Measurements from ENCODE around the gene GRID2. TPM values are rescaled to one million over a fixed set of nuclear protein-coding genes. Genes with fewer than 3 reads are reported as not detected.
A peak's percentile ranks its signal among the peaks of the same experiment; 100 is the strongest.

Gene GRID2
- total and polyA plus RNA-seq, 2 donors from 2014 or later, result 0.19 TPM; not detected in 1

DNA sequence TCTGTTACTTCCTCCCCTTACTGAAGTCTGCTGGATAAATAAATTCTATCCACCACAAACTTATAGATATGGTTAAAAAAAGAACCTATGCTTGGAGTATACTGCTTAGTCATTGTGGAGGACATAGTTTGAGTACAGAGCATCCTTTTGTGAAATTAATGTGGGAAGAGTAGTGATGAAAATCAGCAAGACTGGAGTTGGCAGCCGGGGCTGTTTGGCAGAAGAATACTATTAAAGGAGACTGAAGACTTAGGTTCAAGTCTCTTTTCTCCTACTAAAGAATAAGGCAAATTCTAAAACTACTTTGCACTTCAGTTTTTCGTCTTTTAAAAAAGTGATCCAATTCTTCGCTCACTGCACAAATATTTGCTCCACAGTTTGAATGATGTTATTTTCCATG, 1198.2 kb downstream of the GRID2 start:
- TF ChIP-seq, protein P1, sequence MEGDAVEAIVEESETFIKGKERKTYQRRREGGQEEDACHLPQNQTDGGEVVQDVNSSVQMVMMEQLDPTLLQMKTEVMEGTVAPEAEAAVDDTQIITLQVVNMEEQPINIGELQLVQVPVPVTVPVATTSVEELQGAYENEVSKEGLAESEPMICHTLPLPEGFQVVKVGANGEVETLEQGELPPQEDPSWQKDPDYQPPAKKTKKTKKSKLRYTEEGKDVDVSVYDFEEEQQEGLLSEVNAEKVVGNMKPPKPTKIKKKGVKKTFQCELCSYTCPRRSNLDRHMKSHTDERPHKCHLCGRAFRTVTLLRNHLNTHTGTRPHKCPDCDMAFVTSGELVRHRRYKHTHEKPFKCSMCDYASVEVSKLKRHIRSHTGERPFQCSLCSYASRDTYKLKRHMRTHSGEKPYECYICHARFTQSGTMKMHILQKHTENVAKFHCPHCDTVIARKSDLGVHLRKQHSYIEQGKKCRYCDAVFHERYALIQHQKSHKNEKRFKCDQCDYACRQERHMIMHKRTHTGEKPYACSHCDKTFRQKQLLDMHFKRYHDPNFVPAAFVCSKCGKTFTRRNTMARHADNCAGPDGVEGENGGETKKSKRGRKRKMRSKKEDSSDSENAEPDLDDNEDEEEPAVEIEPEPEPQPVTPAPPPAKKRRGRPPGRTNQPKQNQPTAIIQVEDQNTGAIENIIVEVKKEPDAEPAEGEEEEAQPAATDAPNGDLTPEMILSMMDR (IDR thresholded peaks at IDR 0.05; ENCODE audit: borderline replicate concordance, extremely low read depth, insufficient read depth), result no peak
- no peak for DNase-seq
- intact Hi-C loops (cut with DNase I), result no loop called here
- Histone ChIP-seq H3K27me3 (ENCODE audit: control insufficient read depth, insufficient read depth, low read length) (no peaks in the 10 kb centered on the region), H3K9me3 (ENCODE audit: control insufficient read depth in 2 of 3, insufficient read depth in 1 of 3, low read length in 3 of 3) (no peaks in the 10 kb centered on the region), H3K36me3 (ENCODE audit: control insufficient read depth in 2 of 3, insufficient read depth in 3 of 3, low read length in 3 of 3) (no peaks in the 10 kb centered on the region), H3K4me1 (ENCODE audit: control insufficient read depth in 2 of 3, insufficient read depth in 2 of 3, low read depth in 1 of 3, low read length in 3 of 3) (no peaks in the 10 kb centered on the region), H3K9ac (ENCODE audit: low read length in 3 of 3) (no peak overlapping the region), H3K27ac (ENCODE audit: low read depth in 2 of 2, low read length in 2 of 2) (no peak overlapping the region), H3K4me3 (ENCODE audit: low read length in 3 of 3) (no peak overlapping the region)
- FAIRE-seq, result no peak

DNA sequence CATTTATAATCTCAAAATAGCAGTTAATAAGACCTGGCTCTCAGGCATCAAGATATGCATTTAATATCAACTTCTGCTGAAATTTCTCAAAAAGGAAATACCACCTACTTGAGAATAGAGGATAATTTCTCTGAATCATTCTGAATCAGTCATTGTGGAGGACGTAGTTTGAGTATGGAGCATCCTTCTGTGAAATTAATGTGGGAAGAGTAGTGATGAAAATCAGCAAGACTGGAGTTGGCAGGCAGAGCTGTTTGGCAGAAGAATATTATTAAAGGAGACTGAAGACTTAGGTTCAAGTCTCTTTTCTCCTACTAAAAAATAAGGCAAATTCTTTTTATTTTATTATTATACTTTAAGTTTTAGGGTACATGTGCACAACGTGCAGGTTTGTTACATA, 1199.2 kb downstream of the GRID2 start:
- intact Hi-C loops (cut with DNase I), result no loop called here
- TF ChIP-seq, protein P1 (IDR thresholded peaks at IDR 0.05; ENCODE audit: borderline replicate concordance, extremely low read depth, insufficient read depth), result no peak
- FAIRE-seq, result no peak

DNA sequence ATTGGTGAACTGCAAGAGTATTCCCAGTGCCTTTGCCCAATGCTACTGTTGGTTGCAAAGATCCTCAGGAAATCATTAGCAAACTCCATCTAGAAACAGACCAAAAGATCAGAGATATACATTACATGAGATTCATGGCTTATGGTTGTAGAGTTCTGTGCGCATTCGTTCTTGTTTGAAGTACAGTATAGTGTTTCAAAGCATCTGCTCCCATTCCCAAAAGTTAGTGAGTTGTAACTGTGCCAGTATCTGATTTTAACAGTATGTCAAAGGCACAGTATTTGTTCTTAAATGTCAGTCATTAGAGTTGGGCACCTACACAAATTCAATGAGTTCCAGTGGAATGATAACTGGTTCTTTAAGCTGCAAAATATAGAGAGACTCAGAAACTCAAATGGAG, 1210.1 kb downstream of the GRID2 start:
- no peak overlapping the region for H3K27ac ChIP-seq (ENCODE audit: low read depth in 2 of 2, low read length in 2 of 2)
- no peak overlapping the region for H3K9ac ChIP-seq (ENCODE audit: low read length in 3 of 3)
- FAIRE-seq (no peak), DNase-seq (peak in 2 of 5 donors; percentile 57 to 71)
- H3K36me3 ChIP-seq (ENCODE audit: control insufficient read depth in 2 of 3, insufficient read depth in 3 of 3, low read length in 3 of 3), result no peaks in the 10 kb centered on the region
- no peaks in the 10 kb centered on the region for H3K4me1 ChIP-seq (ENCODE audit: control insufficient read depth in 2 of 3, insufficient read depth in 2 of 3, low read depth in 1 of 3, low read length in 3 of 3)
- intact Hi-C loops (cut with DNase I), result no loop called here
- H3K9me3 ChIP-seq (ENCODE audit: control insufficient read depth in 2 of 3, insufficient read depth in 1 of 3, low read length in 3 of 3), result no peaks in the 10 kb centered on the region
- H3K27me3 ChIP-seq (ENCODE audit: control insufficient read depth, insufficient read depth, low read length), result no peaks in the 10 kb centered on the region
- H3K4me3 ChIP-seq (ENCODE audit: low read length in 3 of 3), result no peak overlapping the region
- TF ChIP-seq, protein P1 (IDR thresholded peaks at IDR 0.05; ENCODE audit: borderline replicate concordance, extremely low read depth, insufficient read depth), result no peak

More for the DNA sequence above, 1199.2 kb downstream of the GRID2 start:
- Histone ChIP-seq H3K4me1 (ENCODE audit: control insufficient read depth in 2 of 3, insufficient read depth in 2 of 3, low read depth in 1 of 3, low read length in 3 of 3) (no peaks in the 10 kb centered on the region), H3K9me3 (ENCODE audit: control insufficient read depth in 2 of 3, insufficient read depth in 1 of 3, low read length in 3 of 3) (no peaks in the 10 kb centered on the region), H3K27ac (ENCODE audit: low read depth in 2 of 2, low read length in 2 of 2) (no peak overlapping the region), H3K9ac (ENCODE audit: low read length in 3 of 3) (no peak overlapping the region), H3K27me3 (ENCODE audit: control insufficient read depth, insufficient read depth, low read length) (no peaks in the 10 kb centered on the region), H3K4me3 (ENCODE audit: low read length in 3 of 3) (no peak overlapping the region), H3K36me3 (ENCODE audit: control insufficient read depth in 2 of 3, insufficient read depth in 3 of 3, low read length in 3 of 3) (no peaks in the 10 kb centered on the region)
- DNase-seq, result no peak

DNA sequence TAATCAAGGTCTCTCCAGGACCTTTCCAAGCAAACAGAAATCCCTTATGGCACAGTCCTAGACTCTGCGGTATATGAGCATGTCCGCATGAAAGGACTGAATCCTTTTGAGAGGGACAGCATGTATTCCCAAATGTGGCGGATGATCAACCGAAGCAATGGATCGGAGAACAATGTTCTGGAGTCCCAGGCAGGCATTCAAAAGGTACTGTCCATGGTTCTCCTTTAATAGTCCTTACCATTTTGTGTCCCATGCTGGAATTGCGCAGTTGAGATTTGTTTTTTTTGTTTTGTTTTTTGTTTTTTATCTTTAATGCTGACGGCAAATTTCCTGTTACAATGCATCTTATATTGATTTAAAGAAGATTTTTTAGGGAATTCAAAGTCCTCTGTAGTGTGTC, 1211.4 kb downstream of the GRID2 start:
- no peak overlapping the region for H3K27ac ChIP-seq (ENCODE audit: low read depth in 2 of 2, low read length in 2 of 2)
- no peaks in the 10 kb centered on the region for H3K9me3 ChIP-seq (ENCODE audit: control insufficient read depth in 2 of 3, insufficient read depth in 1 of 3, low read length in 3 of 3)
- DNase-seq, result no peak
- no peaks in the 10 kb centered on the region for H3K36me3 ChIP-seq (ENCODE audit: control insufficient read depth in 2 of 3, insufficient read depth in 3 of 3, low read length in 3 of 3)
- intact Hi-C loops (cut with DNase I), result no loop called here
- no peaks in the 10 kb centered on the region for H3K27me3 ChIP-seq (ENCODE audit: control insufficient read depth, insufficient read depth, low read length)
- H3K9ac ChIP-seq (ENCODE audit: low read length in 3 of 3), result no peak overlapping the region
- no peak overlapping the region for H3K4me3 ChIP-seq (ENCODE audit: low read length in 3 of 3)
- TF ChIP-seq, protein P1 (IDR thresholded peaks at IDR 0.05; ENCODE audit: borderline replicate concordance, extremely low read depth, insufficient read depth), result no peak
- H3K4me1 ChIP-seq (ENCODE audit: control insufficient read depth in 2 of 3, insufficient read depth in 2 of 3, low read depth in 1 of 3, low read length in 3 of 3), result no peaks in the 10 kb centered on the region
- FAIRE-seq, result no peak

Measured in kidney (tissue), 14 donors.